HepG2 (cell line): Measurements from ENCODE around the gene ENO2. TPM values are rescaled to one million over a fixed set of nuclear protein-coding genes. Genes with fewer than 3 reads are reported as not detected.

Experiments used
- GATAD2A ChIP-seq: IDR thresholded peaks from 2 replicates; pipeline ENCODE4 v1.6.1; 2016
- HCFC1 ChIP-seq: fragments of 150-350 bp; IDR thresholded peaks from 2 replicates; pipeline ENCODE4 v1.6.1; 2014; ENCODE audit warnings: low read depth, low read length
- HDAC1 ChIP-seq: sonication (generic); formaldehyde crosslinking; IDR thresholded peaks from 2 replicates; pipeline ENCODE4 v1.5.1; 2020; ENCODE audit warnings: mild to moderate bottlenecking, missing genetic modification reagents
- JUND ChIP-seq: sonication (generic); formaldehyde crosslinking; IDR thresholded peaks from 2 replicates; pipeline ENCODE4 v1.8.0; 2022; ENCODE audit warnings: mild to moderate bottlenecking, missing genetic modification reagents
- MAZ ChIP-seq, 2 experiments: sonication (generic) in 1 of 2; formaldehyde crosslinking in 1 of 2; IDR thresholded peaks; 2 replicates each; pipeline versions ENCODE4 v1.5.0 to v1.6.1; 2012 to 2020; ENCODE audit warnings: low read depth in 2 of 2, mild to moderate bottlenecking in 2 of 2, borderline replicate concordance in 1 of 2, improper control_type of control experiment in 1 of 2, low read length in 1 of 2, missing genetic modification reagents in 1 of 2, moderate library complexity in 1 of 2
- MIER2 ChIP-seq: IDR thresholded peaks from 2 replicates; pipeline ENCODE4 v1.6.1; 2016; ENCODE audit warnings: missing biosample characterization, missing genetic modification reagents
- NFATC3 ChIP-seq: sonication (generic); formaldehyde crosslinking; IDR thresholded peaks from 2 replicates; pipeline ENCODE4 v1.5.1; 2020; ENCODE audit warnings: mild to moderate bottlenecking, missing genetic modification reagents
- PAF1 ChIP-seq: IDR thresholded peaks from 2 replicates; pipeline ENCODE4 v1.6.1; 2016; ENCODE audit warnings: missing genetic modification reagents, missing compliant biosample characterization
- POGZ ChIP-seq: sonication (generic); formaldehyde crosslinking; IDR thresholded peaks from 2 replicates; pipeline ENCODE4 v1.4.0; 2020; ENCODE audit warnings: mild to moderate bottlenecking, missing genetic modification reagents
- SYNCRIP ChIP-seq: fragments of 200-400 bp; formaldehyde crosslinking; IDR thresholded peaks from 2 replicates; pipeline ENCODE4 v1.6.1; 2018; ENCODE audit warnings: mild to moderate bottlenecking, low read depth, low read length; ENCODE audit not compliant: insufficient read depth
- THRA ChIP-seq: sonication (generic); formaldehyde crosslinking; IDR thresholded peaks from 2 replicates; pipeline ENCODE4 v1.4.0; 2020; ENCODE audit warnings: missing genetic modification reagents, borderline replicate concordance
- ZNF234 ChIP-seq: sonication (generic); formaldehyde crosslinking; conservative IDR thresholded peaks from 2 replicates; pipeline ENCODE4 v1.5.1; 2020; ENCODE audit warnings: mild to moderate bottlenecking, missing genetic modification reagents
- ZNF264 ChIP-seq: sonication (generic); formaldehyde crosslinking; IDR thresholded peaks from 2 replicates; pipeline ENCODE4 v1.4.0; 2020; ENCODE audit warnings: missing genetic modification reagents
- ZNF407 ChIP-seq: sonication (generic); formaldehyde crosslinking; IDR thresholded peaks from one replicate; pipeline ENCODE4 v1.5.1; 2020; ENCODE audit warnings: mild to moderate bottlenecking, missing genetic modification reagents; ENCODE audit errors: not compliant biosample characterization
- ZNF619 ChIP-seq: sonication (generic); formaldehyde crosslinking; IDR thresholded peaks from 2 replicates; pipeline ENCODE4 v1.4.0; 2020; ENCODE audit warnings: mild to moderate bottlenecking, missing genetic modification reagents
- polyA plus RNA-seq, 8 experiments: library from polyadenylated mRNA; depleted of rRNA in 3 of 8; stranded (reverse) in 7 of 8; unstranded in 1 of 8; fragments of >200 nt; fragmentation: Illumina TruSeq in 4 of 8; extraction: Trizol in 4 of 8; gene quantifications; 2 replicates each; pipeline versions ENCODE4 v1.2.1 to v1.2.3, GENCODE V29; 2011 to 2016; ENCODE audit warnings: low read depth in 4 of 8, missing spikeins in 1 of 8, mixed read lengths in 1 of 8; ENCODE audit not compliant: insufficient read depth in 1 of 8
- total RNA-seq, 5 experiments: library from RNA; depleted of rRNA; stranded (reverse); fragments of >200 nt; fragmentation: Illumina TruSeq; extraction: Trizol; gene quantifications; 2 replicates each; pipeline ENCODE4 v1.2.3, GENCODE V29; 2016; ENCODE audit warnings: low read depth in 1 of 5
- TF ChIP-seq, protein P1 (sequence below): IDR thresholded peaks from 2 replicates; pipeline ENCODE4 v1.6.1; 2012; ENCODE audit warnings: low read depth, low read length, improper control_type of control experiment

The ENO2 gene
- total and polyA plus RNA-seq, 2 of the 13 experiments (the other 11 are each of a cell fraction or from before 2014, with no cell fraction given), result 19.3 to 136 TPM

- TF ChIP-seq ZNF407 (CRISPR knock-in tag) (no peak), ZNF234 (CRISPR knock-in tag) (no peak), HDAC1 (CRISPR knock-in tag) (0 out of 2 replicates have a peak, but pooled peaks have one; percentile 43), THRA (CRISPR knock-in tag) (no peak), SYNCRIP (no peak), JUND (CRISPR knock-in tag) (0 out of 2 replicates have a peak, but pooled peaks have one; percentile 23), MAZ (IDR thresholded peaks at IDR 0.05; ENCODE audit: borderline replicate concordance, low read depth, low read length) (0 out of 2 replicates have a peak, but pooled peaks have one; percentile 14), MAZ (CRISPR knock-in tag; IDR thresholded peaks at IDR 0.05; ENCODE audit: low read depth) (no peak), NFATC3 (no peak), MIER2 (CRISPR knock-in tag) (no peak), PAF1 (no peak), POGZ (CRISPR knock-in tag) (peak; percentile 34; the same call in 1 of the 2 replicates), HCFC1 (0 out of 2 replicates have a peak, but pooled peaks have one; percentile 21), ZNF264 (CRISPR knock-in tag) (peak; percentile 25; the same call in 1 of the 2 replicates), ZNF619 (CRISPR knock-in tag) (peak; percentile 61; the same call in 1 of the 2 replicates), GATAD2A (CRISPR knock-in tag) (no peak)
- TF ChIP-seq, protein P1, sequence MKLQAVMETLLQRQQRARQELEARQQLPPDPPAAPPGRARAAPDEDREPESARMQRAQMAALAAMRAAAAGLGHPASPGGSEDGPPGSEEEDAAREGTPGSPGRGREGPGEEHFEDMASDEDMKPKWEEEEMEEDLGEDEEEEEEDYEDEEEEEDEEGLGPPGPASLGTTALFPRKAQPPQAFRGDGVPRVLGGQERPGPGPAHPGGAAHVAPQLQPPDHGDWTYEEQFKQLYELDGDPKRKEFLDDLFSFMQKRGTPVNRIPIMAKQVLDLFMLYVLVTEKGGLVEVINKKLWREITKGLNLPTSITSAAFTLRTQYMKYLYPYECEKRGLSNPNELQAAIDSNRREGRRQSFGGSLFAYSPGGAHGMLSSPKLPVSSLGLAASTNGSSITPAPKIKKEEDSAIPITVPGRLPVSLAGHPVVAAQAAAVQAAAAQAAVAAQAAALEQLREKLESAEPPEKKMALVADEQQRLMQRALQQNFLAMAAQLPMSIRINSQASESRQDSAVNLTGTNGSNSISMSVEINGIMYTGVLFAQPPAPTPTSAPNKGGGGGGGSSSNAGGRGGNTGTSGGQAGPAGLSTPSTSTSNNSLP, result peak; percentile 50; the same call in 1 of the 2 replicates
Observed at GRCh38 chr12:6904280-6905276, 9.8 kb upstream of the ENO2 start, which contains the start of gene LRRC23 (continued).
